HG03280 (cell line): ENCODE measurements around the gene ATOSB.

Experiments
- ATAC-seq: cut with Tn5 transposase; IDR thresholded peaks from one replicate; pipeline ENCODE4 v1.9.1; 2021; ENCODE audit warnings: mild to moderate bottlenecking, moderate library complexity; ENCODE audit not compliant: unreplicated experiment

ATOSB gene

DNA sequence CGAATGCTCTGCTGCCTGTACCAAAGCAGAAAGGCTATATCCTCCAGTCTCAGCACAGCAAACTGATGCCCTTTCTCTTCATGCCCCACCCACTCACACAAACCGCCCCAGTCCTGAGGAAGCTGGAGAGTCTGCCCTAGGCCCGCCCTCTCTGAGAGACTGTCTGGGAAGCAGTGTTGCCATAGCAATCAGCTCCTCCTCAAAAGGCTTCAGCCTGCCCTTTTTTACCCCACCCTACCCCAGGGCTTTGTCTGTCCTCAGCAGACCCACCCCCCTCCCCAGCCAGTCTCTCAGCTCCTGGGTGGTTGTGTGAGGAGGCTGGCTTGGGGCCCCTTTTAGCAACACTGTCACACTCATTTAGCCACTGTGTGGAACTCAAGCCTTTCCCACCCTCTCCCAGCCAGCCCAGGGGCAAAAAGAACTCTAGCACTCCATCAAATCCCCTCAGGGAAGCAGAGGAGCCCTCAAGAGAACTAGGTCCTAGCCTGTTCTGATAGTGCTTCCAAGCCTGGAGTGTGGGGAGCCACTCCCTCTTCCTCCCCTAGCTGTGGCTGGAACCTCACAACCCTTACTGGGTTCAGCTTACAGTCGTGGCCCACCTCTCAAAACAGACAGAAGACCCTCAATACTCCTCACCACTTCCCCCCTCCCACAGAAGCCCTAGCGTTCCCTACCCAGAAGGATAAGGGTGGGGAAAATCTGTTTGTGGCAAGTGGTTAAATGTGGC is 1.4 kb downstream of the ATOSB start:
- no peak for ATAC-seq

DNA sequence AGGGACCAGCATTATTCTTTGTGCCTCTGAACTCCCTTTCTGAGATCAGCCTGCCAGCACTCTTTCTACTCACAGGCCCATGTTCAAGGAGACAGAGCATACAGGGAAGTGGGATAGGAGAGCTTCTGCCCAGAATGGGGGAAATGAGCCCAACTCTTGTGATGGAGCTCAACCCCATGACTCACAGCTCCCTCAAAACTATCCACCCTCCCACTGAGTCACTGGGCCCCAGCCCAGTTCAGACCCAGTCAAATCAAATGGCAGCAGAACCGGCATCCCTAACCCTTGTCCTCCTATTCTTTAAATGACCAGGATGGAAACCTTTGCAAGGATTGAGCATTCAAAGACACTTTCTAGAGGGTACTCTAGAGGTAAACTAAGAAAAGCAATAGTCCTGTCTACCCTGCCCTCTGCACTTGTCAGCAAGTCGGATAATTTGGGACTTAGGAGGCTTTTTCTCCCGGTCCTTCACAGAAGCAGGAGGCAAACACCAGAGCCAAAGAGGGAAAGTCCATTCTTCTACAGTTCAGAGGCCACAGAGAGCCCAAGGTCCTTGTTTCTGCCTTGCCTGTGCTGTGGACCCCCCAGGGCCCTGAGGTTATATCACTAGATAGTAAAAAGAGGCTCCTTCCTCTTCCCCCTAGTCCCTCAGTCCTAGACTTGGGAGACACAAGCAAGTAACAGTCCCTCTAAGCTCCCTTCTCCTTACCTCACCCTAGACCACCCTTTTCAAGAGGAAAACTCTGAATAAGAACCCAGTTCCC is 3.2 kb downstream of the ATOSB start:
- ATAC-seq = no peak

DNA sequence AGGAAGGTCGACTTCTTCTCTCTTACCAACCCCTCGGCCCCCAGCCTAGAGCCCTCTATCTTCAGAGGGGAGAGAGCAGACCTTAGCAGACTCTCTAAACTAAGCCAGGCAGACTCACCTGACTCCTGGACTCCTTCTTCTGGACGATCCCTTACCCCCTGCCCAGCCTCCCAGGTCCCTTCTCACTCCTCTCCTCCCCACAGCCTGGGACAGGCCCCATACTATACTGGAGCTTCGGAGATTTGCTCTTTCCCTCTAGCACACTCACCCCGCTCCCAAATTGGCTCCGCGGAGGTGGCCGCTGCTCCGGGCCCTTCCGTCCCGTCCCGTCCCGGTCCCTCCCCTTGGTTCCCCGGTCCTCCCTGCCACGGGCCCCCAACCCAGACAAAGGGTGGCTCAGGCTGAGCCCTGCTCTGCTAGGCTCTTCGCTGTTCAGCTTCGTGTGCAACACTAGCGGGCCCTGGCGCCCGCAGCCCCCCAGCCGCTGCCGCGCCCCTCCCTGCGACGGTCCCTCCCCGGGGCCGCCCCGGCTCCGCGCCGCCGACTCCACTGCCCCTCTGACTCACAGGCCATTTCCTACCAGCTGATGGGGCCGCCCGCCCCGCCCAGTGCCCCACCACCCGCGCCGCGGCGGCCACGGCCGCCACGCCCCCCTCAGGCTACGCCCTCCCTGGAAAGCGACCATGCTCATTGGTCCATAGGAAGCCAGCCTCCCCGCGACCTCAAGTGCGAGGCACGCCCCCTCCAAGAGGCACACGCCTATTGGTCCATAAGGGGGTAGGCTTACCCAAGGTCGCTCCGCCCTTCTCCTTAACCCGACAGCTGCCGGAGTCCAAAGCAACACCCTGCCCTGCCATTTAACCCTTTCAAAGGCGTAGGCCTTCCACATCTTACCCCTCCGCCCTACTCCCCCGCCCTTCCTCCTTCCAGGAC is 4.4 kb downstream of the ATOSB start:
- peak; percentile 78 for ATAC-seq

DNA sequence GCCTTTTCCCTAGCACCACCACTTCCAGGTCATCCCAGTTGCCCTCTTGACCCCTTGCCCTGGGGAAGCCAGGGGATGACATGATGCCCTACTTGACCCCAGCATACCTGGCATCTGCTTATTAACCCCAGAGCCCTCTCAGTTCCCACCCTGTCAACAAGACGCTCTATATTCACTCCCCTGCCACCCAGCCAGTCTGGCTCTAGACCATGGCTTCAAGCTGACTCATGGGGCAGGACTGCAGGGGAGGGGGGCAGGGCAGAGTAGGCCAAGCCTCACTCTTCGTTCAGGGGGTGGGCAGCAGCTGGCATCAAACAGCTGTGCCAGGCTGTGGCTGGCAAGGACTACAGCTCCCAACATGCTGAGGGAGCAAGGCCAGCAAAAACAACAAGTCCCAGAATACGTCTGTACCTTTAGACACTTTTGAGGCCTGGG is 5.3 kb downstream of the ATOSB start:
- ATAC-seq = no peak

DNA sequence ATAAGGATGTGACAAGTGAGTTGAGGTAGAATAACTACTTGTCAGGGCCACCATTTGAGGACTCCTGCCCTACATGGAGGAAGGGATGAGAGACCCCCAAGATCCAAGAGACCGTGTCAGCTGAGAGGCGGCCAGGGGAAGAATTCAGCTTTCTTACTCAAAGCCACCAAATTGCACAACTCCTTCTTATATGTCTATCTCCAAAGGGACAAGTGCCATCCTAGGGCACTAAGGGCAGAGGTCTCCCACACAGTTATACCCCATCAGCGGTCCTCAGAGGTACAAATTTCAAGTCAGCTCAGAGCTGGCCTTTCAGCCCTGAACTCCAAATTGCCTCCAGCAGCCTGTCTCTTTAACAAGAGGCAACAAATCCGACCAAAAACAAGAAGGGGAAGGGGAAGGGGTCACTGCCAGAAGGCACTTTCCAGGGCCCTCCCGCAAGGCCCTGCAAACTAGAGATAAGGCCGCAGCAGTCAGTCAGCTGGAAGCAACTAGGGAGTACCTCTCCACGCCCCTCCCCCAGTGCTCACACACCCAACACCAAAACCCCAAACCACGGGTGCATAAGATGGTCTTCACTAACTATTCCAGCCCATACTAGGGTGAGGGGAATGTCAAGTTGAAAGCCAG is 6.6 kb downstream of the ATOSB start:
- no peak for ATAC-seq

DNA sequence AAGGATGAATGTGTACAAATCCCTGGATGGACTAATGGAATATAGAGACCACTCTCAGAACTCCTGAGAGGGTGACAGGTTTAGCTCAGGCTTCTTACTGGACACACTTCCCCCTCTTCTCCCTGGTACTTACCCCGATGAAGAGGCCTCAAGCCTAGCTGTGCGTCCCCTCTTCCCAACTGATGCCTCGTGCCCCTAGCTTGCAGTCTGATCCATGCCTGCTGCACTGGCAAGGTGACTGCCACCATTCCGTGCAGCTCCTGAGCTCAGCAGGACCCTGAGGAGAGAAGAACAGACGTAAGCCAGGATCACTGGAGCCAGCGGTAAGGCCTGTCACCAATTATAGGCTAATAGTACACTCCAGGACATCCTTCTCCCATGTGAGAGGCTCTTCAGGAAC is 7.2 kb downstream of the ATOSB start:
- no peak for ATAC-seq

DNA sequence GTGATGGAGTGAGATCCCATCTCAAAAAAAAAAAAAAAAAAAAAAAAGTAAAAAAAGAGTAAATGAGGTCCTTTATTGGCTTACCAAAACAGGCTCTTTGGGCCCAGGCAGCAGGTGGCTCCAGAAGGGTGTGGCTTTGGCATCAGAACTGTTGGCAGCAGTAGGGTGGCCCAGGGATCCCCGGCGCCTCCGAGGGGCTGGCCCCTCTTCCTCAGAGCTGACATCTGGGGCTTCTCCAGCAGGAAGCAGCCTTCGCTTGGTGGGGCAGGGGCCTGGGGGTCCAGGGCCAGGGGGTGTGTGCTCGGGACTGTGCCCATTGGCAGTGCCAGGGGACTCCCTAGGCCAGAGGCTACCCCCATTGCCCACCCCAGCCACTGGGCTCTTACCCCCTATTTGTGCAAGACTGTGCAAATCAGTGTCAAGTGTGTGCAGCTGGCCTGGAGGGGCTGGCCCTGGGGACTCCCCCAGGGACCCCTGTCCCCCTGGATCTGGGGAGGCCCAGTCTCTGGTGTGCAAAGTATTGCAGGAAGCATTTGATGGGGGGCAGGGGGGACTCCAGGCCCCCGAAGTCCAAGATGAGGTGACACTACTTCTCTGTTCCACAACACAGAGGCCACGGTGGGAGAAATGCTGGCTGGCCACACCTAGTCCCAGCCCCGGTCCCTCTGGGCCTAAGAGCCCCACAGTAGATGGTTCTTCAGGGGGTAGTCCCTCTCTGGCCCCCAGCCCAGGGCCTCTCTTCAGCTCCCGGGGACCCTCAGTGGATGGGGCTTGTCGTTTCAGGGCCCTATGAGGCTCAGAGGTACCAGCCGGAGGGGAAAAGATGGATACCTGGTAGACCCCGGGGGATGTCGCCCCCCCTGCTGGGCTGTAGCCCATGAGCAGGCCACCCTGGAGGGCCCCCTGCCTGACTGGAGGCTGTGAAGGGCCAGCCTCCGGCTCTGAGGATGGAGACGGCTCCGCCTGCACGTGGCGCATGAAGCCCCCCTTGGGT is 8.1 kb downstream of the ATOSB start:
- ATAC-seq = no peak

DNA sequence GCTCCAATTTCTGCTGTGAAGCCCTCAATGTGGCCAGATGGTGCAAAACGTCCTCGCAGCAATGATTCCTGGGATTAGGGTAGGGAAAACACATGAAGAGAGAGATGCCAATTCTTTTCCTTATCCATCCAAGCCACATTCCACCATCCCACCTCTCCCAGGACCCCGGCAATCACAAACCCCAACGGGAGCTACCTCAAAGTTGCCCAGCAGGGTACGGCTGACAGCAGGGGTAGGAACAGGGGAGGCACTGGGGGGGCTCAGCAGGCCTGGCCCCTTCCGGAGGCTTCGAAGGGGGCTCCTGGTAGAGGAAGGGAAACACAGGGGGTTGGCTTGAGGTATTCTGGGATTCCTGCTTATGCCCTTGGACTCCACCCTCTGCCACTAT is 9.3 kb downstream of the ATOSB start:
- ATAC-seq = no peak

DNA sequence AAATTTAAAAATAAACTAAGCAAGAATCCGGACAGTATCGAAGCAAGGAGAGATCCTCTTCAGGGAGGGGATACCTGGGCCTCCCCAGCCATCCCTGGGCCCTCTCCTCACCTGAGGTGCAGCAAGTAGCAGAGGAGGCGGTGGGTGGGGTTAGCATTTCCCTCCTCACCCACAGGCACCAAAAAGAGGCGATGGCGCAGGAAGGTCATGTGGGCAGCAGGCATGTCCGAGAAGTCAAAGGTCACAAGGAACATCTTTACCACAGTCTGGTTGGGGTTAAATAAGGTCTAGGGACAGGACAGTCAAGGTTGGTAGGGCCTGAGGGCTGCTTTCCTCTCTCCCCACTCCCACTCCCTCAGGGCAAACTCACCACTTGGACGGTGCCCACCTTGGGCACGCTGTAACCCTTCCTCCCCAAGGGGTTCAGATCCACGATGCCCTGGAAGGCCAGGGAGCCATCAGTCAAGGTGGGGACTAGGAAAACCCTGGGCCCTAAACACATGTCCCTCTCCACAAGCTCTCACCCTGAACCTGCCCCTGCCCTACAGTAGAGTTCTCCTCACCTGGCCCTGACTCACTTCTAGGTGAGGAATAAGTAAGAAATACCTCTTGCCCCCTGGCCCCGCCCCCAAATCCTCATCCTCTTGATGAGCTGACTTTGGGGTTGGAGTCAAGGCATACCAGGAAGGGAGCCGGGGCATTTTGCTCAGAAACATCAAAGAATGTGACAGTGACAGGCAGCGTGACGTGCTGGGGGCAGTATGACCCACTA is 9.9 kb downstream of the ATOSB start:
- ATAC-seq = no peak

DNA sequence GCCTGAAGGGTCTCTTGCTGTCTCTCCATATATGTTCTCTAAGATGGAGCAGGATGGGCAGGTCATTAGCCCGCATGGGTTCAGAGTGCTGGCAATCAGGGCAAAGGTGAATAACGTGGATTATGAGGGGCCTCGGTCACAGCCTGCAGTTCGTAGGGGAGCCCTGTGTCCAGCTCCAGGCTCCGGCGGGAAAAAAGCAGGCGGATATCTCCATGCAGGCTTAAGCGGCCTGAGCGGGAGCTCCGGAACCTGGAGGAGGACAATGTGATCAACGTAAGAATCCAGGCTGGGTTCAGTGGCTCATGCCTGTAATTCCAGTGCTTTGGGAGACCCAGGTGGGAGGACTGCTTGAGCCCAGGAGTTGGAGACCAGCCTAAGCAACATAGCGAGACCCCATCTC is 10.5 kb downstream of the ATOSB start:
- no peak for ATAC-seq

DNA sequence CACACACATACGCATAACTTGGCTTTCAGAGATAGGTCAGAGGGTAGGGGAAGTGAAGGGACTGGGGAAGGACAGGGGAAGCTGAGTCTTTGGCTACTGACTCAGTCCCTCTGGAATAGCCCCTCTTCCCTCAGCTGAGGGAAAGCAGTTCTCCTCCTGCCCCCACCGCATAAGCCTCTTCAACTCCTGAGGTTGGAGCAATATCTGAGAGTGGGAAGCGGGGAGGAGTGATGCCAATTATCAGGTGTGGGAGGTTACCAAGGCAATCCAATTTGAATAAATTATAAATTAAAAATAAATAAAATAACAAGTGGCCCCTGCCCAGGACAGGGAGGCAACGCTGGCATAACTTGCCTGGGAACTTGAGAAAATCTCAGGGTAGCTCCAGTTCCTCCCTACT is 11.1 kb downstream of the ATOSB start:
- no peak for ATAC-seq

DNA sequence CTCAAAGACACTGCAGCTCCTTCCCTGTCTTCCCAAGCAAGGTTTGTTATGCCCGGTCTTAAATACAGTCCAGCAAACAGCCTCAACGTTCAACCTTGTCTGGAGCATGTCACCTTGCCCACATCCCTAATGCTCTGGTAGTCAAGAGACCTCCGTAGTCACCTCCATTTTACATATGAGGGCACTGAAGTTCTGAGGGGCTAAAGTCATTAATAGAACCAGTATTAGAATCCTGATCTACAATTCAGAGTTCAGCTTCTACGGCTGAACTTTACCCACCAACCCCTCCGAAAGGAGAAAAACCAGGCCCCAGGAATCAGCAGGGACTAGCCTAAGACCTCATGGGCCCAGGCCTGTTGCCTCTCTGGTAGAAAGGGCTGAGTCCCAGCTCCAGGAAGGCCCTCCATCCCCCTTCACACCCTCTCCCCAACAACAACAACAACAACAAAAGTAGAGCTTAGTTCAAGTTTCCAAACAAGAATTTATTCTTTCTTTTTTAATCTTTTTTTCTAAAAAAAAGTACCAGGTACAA is 11.9 kb downstream of the ATOSB start:
- no peak for ATAC-seq

DNA sequence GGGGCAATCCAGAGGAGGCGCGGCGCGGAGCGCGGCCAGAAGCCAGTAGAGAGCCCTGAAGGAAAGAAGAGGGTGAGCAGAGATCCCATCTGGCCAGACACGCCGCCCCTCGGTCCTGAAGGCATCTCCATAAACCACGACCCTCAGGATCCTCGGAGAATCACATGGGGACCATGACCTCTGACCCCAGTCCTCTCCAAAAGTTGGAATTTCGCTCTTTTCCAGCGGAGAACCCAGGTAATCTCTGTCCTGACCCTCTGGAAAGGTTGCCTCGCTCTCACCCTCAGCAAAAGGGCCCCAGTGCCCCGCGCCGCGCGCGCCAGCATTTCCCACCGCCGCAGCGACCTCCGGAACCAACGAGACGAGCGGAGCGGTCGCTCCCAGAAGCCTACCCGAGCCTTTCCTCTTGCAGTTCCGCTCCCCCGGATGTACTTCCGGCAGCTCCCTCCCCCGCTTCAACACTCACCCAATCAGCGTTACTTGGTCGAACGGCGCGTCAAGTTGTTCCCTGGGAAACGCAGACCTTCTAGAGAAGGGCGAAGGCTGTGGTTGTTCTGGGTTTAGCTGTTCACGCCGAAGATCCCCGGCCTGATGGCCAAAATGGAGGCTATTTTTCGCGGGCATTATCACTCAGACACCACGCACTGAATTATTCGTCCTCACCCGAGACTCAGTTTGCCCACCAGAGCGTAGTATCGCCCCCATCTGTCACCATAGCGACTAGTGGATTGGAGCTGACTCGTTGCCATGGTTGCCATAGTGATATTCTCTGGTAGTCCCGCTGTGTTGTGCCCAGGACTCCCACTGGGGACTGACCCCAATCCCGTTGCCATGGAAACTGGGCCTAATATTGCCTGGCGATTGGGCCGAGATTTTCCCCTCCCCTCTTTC is 12.6 kb downstream of the ATOSB start, which contains the start of gene STOML2:
Gene STOML2, minus strand, starts transcription at position 363 of the 891 bp plus-strand sequence. Its CDS starts 37 bp downstream, at position 326.
- peak; percentile 89 for ATAC-seq

DNA sequence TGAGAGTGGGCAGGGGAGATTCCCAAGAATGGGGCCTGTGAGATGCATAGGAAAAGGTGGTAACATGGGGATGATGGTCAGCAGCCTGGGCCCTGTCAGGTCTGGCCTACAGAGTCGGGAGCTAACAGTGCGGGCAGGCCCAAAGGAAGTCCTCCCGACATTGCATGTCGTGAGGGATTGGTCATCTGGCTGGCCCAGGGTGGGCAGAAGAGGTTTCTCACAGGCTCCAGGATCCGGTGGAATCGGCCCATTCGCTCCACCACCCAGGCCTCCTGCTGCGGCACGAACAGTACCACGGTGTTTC is 13.2 kb downstream of the ATOSB start:
- peak; percentile 14 for ATAC-seq

DNA sequence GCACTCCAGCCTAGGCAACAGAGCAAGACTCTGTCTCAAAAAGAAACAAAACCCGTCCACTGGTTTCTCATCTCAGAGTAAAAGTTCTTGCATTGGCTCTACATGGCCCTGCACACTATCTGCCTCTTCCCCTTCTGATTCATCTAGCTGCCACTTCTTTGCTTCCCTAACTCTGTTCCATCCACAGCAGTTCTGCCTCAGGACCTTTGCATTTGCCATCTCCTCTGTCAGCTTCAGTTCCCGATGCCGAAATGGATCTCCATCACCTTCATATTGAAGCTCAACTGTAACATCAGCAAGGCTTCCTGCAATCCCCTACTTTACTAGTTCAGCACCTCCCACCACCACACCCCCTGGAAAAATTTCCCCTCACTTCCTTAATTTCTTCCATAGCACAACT is 18.1 kb downstream of the ATOSB start:
- ATAC-seq = no peak

DNA sequence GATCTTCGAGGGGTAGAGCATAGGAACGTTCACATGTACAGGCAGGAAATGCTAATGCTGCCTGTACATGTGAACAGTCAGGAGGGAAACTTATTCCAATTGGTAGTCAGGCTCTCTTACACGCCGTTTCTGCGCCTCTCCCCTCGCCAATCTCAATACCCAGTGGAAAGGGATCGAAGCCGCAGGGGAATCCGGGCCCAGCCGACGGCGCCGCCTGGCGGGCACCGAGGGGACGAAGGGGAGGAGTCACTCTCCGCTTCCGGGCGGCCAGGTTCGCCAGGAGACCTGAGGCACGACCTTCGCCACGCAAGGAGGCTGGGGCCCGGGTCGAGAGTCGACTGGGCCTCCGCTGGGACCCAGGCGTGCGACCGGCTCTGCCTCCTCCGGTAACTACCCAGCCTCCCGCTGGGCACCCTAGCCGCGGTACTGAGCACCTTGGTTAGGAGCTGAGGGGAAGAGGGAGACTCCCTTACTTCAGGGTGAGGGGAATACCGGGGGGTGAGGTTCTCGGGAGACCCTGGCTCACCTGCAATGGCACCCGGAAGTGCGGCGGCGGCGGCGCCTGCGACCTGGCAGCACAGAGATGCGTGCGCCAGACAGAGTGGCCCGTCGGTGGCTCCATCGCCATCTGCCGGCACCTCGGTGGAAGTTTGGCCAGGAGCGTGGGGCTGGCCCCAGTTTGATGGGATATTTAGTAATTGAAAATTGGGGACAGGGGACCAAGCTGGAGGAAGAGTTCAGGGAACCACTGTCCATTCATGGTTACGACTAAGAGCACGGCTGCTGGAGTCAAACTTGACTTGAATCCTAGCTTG is 19.4 kb downstream of the ATOSB start, which contains the start of gene PIGO:
Gene PIGO, minus strand, starts transcription at position 557 of the 815 bp plus-strand sequence. CDS start 1,026 bp downstream, outside the sequence.
- peak; percentile 89 for ATAC-seq

DNA sequence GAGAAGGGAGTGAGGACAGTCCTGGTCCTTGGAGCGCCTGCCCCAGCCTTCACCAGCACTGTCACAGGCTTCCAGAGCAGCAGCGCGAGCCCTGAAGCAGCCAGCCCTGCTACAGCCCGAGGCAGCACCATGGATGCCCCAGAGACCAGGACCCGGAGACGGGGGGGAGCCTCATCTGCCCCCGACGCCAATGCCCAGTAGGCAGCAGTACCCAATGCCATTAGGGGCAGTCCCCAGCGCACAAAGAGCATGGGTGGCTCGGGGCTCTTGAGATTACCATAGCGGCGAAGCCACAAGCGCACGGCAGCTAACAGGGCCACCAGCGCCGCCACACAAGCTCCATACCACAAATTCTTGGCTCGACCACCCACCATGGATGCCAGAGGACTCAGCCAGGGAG is 24.1 kb downstream of the ATOSB start:
- ATAC-seq = no peak
